SK-N-SH treated with all-trans-retinoic acid at 6 μM for 48 hours (cell line): Measurements from ENCODE around the gene SEC14L2.

Source experiments
- ATAC-seq: fragments of 200-7000 bp; cut with Tn5 transposase; 3 replicates; pipeline ENCODE4 v1.9.1; 2020; ENCODE audit warnings: mild to moderate bottlenecking, moderate library complexity
- BACH2 ChIP-seq: fragments of 250-450 bp; sonication (Bioruptor Pico); IDR thresholded peaks from 2 replicates; pipeline ENCODE4 v1.9.0; 2021; ENCODE audit warnings: mild to moderate bottlenecking, borderline replicate concordance
- CREB5 ChIP-seq: fragments of 250-450 bp; sonication (Bioruptor Pico); IDR thresholded peaks from 2 replicates; pipeline ENCODE4 v1.5.1; 2020; ENCODE audit warnings: low read depth, mild to moderate bottlenecking, moderate library complexity
- CSDC2 ChIP-seq: fragments of 250-450 bp; sonication (Bioruptor Pico); IDR thresholded peaks from 2 replicates; pipeline ENCODE4 v1.5.0; 2020; ENCODE audit warnings: mild to moderate bottlenecking, moderate library complexity
- ESRRG ChIP-seq: fragments of 250-450 bp; sonication (Bioruptor Pico); IDR thresholded peaks from 2 replicates; pipeline ENCODE4 v1.6.1; 2021; ENCODE audit warnings: mild to moderate bottlenecking
- GLIS3 ChIP-seq: fragments of 250-450 bp; sonication (Bioruptor Pico); IDR thresholded peaks from 2 replicates; pipeline ENCODE4 v1.5.0; 2020; ENCODE audit warnings: mild to moderate bottlenecking, moderate library complexity
- ISL1 ChIP-seq: fragments of 250-450 bp; sonication (Bioruptor Pico); IDR thresholded peaks from 2 replicates; pipeline ENCODE4 v2.1.2; 2022; ENCODE audit warnings: mild to moderate bottlenecking, moderate library complexity
- OSR1 ChIP-seq: fragments of 250-450 bp; sonication (Bioruptor Pico); IDR thresholded peaks from 2 replicates; pipeline ENCODE4 v1.8.0; 2022; ENCODE audit warnings: moderate library complexity, mild to moderate bottlenecking, inconsistent platforms
- PATZ1 ChIP-seq: fragments of 250-450 bp; sonication (Bioruptor Pico); IDR thresholded peaks from 2 replicates; pipeline ENCODE4 v1.8.0; 2020; ENCODE audit warnings: mild to moderate bottlenecking, moderate library complexity, borderline replicate concordance
- PPARA ChIP-seq: fragments of 250-450 bp; sonication (Bioruptor Pico); IDR thresholded peaks from 2 replicates; pipeline ENCODE4 v1.5.0; 2020; ENCODE audit warnings: mild to moderate bottlenecking, borderline replicate concordance
- TCF4 ChIP-seq: fragments of 250-450 bp; sonication (Bioruptor Pico); IDR thresholded peaks from 2 replicates; pipeline ENCODE4 v1.8.0; 2021; ENCODE audit warnings: mild to moderate bottlenecking, moderate library complexity, borderline replicate concordance
- TOX ChIP-seq: fragments of 250-450 bp; sonication (Bioruptor Pico); IDR thresholded peaks from 2 replicates; pipeline ENCODE4 v1.8.0; 2021; ENCODE audit warnings: mild to moderate bottlenecking, moderate library complexity, borderline replicate concordance
- ZC3H10 ChIP-seq: fragments of 250-450 bp; sonication (Bioruptor Pico); IDR thresholded peaks from 2 replicates; pipeline ENCODE4 v1.5.1; 2021; ENCODE audit warnings: mild to moderate bottlenecking, moderate library complexity
- ZFP3 ChIP-seq: fragments of 250-450 bp; sonication (Bioruptor Pico); IDR thresholded peaks from 2 replicates; pipeline ENCODE4 v1.5.0; 2020; ENCODE audit warnings: mild to moderate bottlenecking, moderate library complexity
- ZNF565 ChIP-seq: fragments of 450-650 bp; formaldehyde crosslinking; conservative IDR thresholded peaks from 2 replicates; pipeline ENCODE4 v1.5.0; 2020; ENCODE audit warnings: low read depth, mild to moderate bottlenecking, moderate library complexity
- ZNF70 ChIP-seq: fragments of 450-650 bp; formaldehyde crosslinking; IDR thresholded peaks from 2 replicates; pipeline ENCODE4 v1.5.0; 2020; ENCODE audit warnings: mild to moderate bottlenecking, moderate library complexity
- ZNF8 ChIP-seq: fragments of 450-650 bp; formaldehyde crosslinking; IDR thresholded peaks from 2 replicates; pipeline ENCODE4 v1.5.0; 2020; ENCODE audit warnings: mild to moderate bottlenecking, moderate library complexity
- TF ChIP-seq, protein P1 (sequence below): fragments of 250-450 bp; sonication (Bioruptor Pico); IDR thresholded peaks from 2 replicates; pipeline ENCODE4 v1.5.1; 2021; ENCODE audit warnings: mild to moderate bottlenecking, moderate library complexity
- TF ChIP-seq, protein P2 (sequence below): fragments of 250-450 bp; sonication (Bioruptor Pico); IDR thresholded peaks from 2 replicates; pipeline ENCODE4 v1.5.0; 2020; ENCODE audit warnings: mild to moderate bottlenecking, moderate library complexity

The SEC14L2 gene

DNA sequence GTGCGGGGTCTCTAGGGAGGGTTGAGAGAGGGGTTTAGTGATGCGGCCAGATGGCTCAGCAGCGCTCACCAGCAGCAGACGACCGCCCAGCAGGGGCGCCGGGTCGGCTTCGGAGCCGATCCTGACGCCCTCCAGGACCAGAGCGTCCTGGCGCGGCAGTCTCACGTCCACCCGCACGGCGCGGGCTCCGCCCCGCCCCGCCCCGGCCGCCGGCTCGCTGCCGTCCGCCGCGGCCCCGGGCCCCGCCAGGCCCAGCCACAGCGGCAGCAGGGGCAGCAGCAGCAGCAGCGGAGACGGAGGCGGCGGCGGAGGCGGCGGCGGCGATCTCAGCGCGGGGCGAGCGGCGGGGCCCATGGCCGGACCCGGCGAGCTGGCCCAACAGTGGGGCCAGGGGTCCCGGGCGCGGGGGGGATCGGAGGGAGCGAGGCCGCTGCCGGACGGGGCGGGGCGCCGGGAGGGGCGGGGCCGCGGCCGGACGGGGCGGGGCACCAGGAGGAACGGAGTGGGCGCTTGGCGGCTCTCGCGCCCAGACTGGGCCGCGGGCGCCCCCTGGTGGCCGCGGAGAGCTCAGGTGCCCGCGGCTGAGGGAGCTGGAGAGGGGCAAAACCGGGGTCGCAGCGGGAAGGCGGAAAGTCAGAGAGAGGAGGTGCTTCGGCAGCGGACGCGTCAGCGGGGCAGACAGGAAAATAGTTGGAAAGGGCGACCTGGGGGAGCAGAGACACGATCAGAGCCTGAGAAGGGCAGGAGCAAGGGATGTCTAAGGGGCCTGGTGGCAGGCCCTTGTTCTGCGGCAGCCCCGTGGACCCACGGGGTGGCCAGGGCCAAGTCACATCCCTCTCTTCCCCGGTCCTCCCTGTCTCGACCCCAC, 9.6 kb upstream of the SEC14L2 start, which contains the start of gene RNF215:
RNF215 (minus strand) TSS at position 452 of the 868 bp plus-strand sequence; CDS start at position 354, 98 bp downstream.
- TF ChIP-seq, protein P1, sequence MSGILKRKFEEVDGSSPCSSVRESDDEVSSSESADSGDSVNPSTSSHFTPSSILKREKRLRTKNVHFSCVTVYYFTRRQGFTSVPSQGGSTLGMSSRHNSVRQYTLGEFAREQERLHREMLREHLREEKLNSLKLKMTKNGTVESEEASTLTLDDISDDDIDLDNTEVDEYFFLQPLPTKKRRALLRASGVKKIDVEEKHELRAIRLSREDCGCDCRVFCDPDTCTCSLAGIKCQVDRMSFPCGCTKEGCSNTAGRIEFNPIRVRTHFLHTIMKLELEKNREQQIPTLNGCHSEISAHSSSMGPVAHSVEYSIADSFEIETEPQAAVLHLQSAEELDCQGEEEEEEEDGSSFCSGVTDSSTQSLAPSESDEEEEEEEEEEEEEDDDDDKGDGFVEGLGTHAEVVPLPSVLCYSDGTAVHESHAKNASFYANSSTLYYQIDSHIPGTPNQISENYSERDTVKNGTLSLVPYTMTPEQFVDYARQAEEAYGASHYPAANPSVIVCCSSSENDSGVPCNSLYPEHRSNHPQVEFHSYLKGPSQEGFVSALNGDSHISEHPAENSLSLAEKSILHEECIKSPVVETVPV (CRISPR knock-in tag): no peak
- TF ChIP-seq ZFP3 (CRISPR knock-in tag): peak; percentile 89
- no peak for TF ChIP-seq TCF4 (CRISPR knock-in tag)
- TF ChIP-seq TOX (CRISPR knock-in tag): no peak
- no peak for TF ChIP-seq ISL1 (CRISPR knock-in tag)
- no peak for TF ChIP-seq GLIS3 (CRISPR knock-in tag)
- no peak for TF ChIP-seq PPARA (CRISPR knock-in tag)
- peak; percentile 90 for ATAC-seq

DNA sequence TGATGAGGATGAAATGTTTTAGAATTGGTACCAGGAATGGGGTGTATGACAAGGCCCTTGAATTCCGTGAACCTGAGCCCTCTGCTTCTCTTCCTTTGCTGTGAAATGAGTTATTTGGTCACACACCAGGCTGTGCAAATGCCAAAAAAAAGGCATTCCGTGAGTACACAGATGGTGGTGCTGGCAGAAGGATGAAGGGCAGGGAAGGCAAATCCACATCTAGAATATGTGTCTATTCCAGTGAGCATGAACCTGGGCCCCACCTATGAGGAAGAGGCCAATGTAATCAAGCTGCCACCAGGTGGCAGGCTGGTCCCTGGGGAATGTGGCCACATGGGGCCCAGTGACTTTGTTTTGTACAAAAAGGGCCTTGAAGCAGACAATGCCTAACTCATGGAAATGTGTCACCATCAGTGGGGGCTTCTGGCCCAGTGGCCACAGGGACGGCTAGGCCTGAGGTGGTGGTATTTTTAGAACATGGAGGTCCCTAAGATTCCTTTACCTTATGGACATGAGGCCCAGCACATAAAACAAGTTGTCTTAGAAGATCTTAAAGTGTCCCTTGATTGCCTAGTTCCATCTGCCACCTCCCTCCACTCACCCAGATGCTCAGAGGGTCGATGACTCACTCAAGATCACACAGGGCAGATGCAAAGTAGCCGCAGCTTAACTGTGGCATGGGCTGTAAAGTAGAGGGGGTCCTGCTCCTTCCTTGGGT, 5.7 kb upstream of the SEC14L2 start:
- peak; percentile 54 for ATAC-seq
- TF ChIP-seq PATZ1 (CRISPR knock-in tag) (no peak), ZNF565 (CRISPR knock-in tag) (no peak), OSR1 (CRISPR knock-in tag) (no peak), ESRRG (CRISPR knock-in tag) (no peak), PPARA (CRISPR knock-in tag) (no peak), ZNF8 (CRISPR knock-in tag) (no peak), CREB5 (CRISPR knock-in tag) (no peak), GLIS3 (CRISPR knock-in tag) (no peak), CSDC2 (CRISPR knock-in tag) (no peak), TOX (CRISPR knock-in tag) (no peak), TCF4 (CRISPR knock-in tag) (no peak)
- TF ChIP-seq, protein P2, sequence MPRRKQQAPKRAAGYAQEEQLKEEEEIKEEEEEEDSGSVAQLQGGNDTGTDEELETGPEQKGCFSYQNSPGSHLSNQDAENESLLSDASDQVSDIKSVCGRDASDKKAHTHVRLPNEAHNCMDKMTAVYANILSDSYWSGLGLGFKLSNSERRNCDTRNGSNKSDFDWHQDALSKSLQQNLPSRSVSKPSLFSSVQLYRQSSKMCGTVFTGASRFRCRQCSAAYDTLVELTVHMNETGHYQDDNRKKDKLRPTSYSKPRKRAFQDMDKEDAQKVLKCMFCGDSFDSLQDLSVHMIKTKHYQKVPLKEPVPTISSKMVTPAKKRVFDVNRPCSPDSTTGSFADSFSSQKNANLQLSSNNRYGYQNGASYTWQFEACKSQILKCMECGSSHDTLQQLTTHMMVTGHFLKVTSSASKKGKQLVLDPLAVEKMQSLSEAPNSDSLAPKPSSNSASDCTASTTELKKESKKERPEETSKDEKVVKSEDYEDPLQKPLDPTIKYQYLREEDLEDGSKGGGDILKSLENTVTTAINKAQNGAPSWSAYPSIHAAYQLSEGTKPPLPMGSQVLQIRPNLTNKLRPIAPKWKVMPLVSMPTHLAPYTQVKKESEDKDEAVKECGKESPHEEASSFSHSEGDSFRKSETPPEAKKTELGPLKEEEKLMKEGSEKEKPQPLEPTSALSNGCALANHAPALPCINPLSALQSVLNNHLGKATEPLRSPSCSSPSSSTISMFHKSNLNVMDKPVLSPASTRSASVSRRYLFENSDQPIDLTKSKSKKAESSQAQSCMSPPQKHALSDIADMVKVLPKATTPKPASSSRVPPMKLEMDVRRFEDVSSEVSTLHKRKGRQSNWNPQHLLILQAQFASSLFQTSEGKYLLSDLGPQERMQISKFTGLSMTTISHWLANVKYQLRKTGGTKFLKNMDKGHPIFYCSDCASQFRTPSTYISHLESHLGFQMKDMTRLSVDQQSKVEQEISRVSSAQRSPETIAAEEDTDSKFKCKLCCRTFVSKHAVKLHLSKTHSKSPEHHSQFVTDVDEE: no peak
- TF ChIP-seq, protein P1 (CRISPR knock-in tag): no peak

- TF ChIP-seq ZC3H10 (CRISPR knock-in tag) (no peak), BACH2 (CRISPR knock-in tag) (no peak), PATZ1 (CRISPR knock-in tag) (no peak), PPARA (CRISPR knock-in tag) (no peak), ZNF70 (no peak), ZFP3 (CRISPR knock-in tag) (no peak), TCF4 (CRISPR knock-in tag) (no peak), ISL1 (CRISPR knock-in tag) (no peak), CREB5 (CRISPR knock-in tag) (no peak), ZNF8 (CRISPR knock-in tag) (no peak)
- TF ChIP-seq, protein P1 (CRISPR knock-in tag): no peak
- ATAC-seq: no peak
These were observed 4.0 kb upstream of the SEC14L2 start for GRCh38 chr22:30392661-30393321.
